Measurements from ENCODE around the gene HP.

DNA sequence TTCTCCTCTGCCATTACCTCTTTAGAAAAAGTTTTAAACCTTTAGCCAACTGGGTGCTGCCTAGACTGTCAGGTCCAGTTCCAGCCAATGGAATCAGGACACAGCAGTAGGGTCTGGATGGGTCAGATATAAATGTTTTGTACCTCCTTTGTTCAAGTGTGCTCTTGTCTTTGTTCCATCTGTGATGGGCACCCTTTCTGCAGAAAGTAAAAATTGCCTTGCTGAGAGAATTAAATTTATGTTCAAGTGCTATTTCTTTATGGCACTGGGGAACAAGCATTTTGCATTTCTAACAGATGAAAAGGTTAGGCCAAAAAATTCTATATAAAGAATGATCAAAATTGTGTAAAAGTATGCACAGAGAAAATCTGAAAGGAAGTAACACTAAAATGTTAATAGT is 5.2 kb upstream of the HP start:
- TF ChIP-seq TP53 (CRISPR knock-in tag; IDR thresholded peaks at IDR 0.05) (no peak), ZNF232 (CRISPR knock-in tag; IDR thresholded peaks at IDR 0.05) (no peak), FOXP1 (CRISPR knock-in tag; IDR thresholded peaks at IDR 0.05; ENCODE audit: borderline replicate concordance) (no peak), MXD4 (CRISPR knock-in tag; IDR thresholded peaks at IDR 0.05; ENCODE audit: borderline replicate concordance) (no peak), SP1 (CRISPR knock-in tag; conservative IDR thresholded peaks at IDR 0.05) (no peak), CTCF (IDR thresholded peaks at IDR 0.05) (no peak), CREM (CRISPR knock-in tag; IDR thresholded peaks at IDR 0.05) (no peak), ATF3 (CRISPR knock-in tag; conservative IDR thresholded peaks at IDR 0.05) (no peak), NR2C2 (CRISPR knock-in tag; IDR thresholded peaks at IDR 0.05) (no peak), GABPB1 (CRISPR knock-in tag; IDR thresholded peaks at IDR 0.05) (no peak), RELA (CRISPR knock-in tag; IDR thresholded peaks at IDR 0.05; ENCODE audit: borderline replicate concordance) (no peak)
- TF ChIP-seq, protein P1, sequence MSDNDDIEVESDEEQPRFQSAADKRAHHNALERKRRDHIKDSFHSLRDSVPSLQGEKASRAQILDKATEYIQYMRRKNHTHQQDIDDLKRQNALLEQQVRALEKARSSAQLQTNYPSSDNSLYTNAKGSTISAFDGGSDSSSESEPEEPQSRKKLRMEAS (CRISPR knock-in tag; IDR thresholded peaks at IDR 0.05), result no peak
